GM18507 (cell line): Measurements from ENCODE around the gene HEBP1.
A peak's percentile ranks its signal among the peaks of the same experiment; 100 is the strongest.
"Not testable (repeated sequence)": the region's sequence is repeated elsewhere in the genome, so short reads cannot be mapped to it uniquely, and the experiment has no call there.

ENCODE experiments used
- DNase-seq: peaks from one replicate; pipeline ENCODE4 v3.0.0; 2011; ENCODE audit warnings: low read depth; ENCODE audit not compliant: insufficient read length; ENCODE audit errors: extremely low spot score
- FAIRE-seq: peaks from 2 replicates; lab custom pipeline; 2011; peaks lifted over from hg19 to GRCh38; lab: Jason Lieb, UNC

HEBP1 gene

DNA sequence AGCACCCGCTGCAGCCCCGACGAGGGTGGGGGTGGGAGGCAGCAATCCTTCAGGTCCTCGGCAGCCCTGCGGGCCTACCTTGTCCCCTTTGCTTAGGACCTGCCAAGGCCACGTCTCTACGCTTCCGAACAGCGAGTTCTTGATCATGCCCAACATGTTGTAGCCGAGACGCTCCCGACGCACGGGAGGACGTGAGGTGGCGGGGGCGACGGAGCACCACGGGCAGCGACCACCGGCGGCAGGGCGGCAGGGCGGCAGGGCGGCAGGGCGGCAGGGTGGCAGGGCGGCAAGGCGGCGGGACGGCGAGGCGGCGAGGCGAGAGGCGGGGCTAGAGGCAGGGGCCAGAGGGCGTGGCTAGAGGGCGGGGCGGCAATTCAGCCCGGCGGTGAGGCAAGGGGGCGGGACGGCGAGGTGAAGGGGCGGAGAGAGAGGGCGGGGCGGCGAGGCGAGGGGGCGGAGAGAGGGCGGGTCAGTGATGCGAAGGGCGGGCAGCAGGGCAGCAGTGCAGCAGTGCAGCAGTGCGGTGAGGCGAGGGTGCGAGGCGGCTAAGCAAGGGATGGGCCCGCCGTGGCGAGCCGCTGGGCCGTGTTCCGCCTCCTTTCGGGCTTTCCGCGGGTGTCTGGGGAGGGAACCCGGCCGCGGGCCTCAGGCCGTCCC lies at the start of gene HEBP1:
TSS of gene HEBP1 (minus strand) at position 307 of the 657 bp plus-strand sequence. CDS start at position 156, 151 bp downstream.
- peak; percentile 94 for DNase-seq
- peak; percentile 75 for FAIRE-seq

DNA sequence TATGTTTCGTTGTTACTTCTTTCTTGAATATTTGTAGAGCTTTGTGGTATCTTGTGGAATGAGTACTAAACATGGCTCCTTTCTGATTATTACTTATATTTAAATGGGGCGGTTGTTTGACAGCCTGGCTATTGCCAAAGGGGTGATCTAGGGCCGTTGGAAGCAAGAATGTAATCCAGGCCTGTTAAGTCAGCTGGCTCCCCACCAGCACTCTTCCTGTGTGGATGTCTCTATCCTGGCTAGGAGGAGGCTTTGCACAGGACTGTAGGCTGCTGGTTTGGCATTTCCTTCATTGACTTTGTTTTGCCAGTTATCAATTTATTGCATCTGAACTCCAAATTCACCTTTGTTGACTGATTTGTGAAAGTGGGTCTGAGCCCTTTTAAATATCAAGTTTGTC lies 49.8 kb upstream of the HEBP1 start:
- FAIRE-seq (no peak), DNase-seq (no peak)

DNA sequence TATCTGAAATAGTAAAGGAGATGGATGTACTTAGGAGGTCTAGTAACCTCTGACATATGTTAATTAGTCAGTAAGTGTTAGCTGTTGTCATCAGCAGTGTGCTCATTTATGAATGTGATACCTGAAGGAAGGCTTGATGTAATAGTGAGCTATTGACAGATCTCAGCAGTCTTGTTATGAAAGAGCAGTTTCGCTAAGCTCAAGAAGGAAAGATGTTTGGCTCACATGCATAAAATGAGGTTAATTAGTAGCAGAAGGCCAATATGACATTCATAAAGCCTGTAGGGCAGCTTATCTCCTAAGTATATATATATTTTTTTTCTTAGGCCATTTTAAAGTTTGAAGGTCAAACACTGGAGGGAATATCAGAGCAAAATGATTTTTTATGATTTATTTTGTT lies 46.9 kb upstream of the HEBP1 start:
- FAIRE-seq (no peak), DNase-seq (no peak)

GRCh38 chr12:13045816-13046215 lies 45.8 kb upstream of the HEBP1 start:
- no peak for FAIRE-seq
- DNase-seq = no peak

GRCh38 chr12:13044906-13045299 lies 44.8 kb upstream of the HEBP1 start:
- DNase-seq (no peak), FAIRE-seq (no peak)

- peak; percentile 71 for DNase-seq
- peak; percentile 71 for FAIRE-seq
These were observed 44.2 kb upstream of the HEBP1 start, which contains the start of gene FAM234B for GRCh38 chr12:13044002-13044905. TSS of gene FAM234B (plus strand) at chr12:13044381. CDS start at chr12:13044404, 23 bp downstream.

DNA sequence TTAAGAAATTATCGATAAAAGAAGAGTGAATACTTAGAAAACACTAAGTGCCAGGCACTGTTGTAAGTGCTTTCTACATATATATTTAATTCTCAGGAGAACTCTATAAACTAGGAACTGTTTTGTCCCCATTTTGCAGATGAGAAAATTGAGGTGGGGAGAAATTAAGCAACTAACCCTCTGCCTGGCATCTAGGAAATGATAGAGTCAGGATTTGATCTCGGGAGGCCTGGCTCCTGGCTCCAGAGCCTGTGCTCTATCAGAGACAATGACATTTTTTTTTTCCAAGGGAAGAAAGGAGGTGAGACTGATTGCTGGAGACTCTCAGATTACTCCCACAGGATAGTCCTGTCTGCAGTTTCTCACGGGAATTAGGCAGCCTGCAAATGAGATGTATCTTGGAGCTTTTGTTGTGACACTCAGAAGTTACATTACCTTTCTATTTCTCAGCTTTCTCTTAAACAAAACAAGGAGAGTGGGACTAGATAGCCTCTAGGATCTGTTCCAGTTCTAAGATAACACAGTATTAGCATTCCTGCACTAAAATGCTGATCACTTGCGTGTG lies 42.7 kb upstream of the HEBP1 start:
- DNase-seq (no peak), FAIRE-seq (no peak)

DNA sequence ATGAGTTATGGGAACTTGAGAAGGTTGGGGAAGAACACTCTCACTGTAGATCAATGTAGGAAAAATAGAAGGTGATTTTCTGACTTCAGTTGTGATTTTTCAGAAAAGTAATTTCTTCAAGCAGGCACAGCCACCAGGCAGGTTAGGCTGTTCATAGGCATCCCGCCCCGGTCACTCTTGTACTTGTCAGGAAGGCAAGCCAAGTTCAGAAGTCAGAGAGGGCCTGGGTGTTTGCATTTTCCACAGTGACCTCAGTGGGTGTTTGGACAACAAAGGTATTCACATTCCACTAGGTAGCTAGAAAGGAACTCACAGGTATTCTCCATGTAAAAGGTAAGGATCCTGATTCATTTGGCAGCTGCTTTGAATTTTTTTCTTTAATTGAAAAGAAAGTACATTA lies 41.2 kb upstream of the HEBP1 start:
- FAIRE-seq (no peak), DNase-seq (no peak)

DNA sequence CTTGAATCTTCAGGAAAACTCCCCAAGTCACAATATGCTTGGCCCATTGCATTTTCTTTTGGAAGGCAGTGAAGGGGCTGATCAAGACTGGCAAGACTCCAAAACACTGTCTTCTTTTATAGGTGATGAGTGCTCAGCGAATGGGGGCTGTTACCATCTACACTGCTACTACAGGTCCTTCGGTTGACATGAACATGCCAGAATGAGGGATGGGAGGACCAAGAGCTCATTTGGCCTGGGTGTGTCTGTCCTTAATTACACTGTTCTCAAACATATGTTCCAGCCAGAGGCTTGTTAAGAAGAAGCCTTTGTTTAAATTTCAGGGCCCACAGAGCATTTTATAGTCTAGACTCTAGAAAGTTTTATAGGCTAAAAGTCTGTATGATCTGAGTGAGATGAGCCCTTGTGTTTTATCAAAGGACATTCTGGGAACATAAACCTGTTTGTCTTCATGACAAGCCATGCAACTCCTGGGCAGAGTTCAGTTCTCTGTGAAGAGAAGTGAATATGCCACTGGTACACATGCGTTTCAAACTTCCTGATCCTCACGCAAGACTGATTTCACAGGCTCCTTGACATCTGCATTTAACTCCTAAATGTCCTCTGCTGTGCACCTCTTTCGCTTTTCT lies 39.4 kb upstream of the HEBP1 start:
- DNase-seq (no peak), FAIRE-seq (no peak)

- FAIRE-seq = no peak
- DNase-seq = no peak
These were observed 38.6 kb upstream of the HEBP1 start for GRCh38 chr12:13038491-13039161.

DNA sequence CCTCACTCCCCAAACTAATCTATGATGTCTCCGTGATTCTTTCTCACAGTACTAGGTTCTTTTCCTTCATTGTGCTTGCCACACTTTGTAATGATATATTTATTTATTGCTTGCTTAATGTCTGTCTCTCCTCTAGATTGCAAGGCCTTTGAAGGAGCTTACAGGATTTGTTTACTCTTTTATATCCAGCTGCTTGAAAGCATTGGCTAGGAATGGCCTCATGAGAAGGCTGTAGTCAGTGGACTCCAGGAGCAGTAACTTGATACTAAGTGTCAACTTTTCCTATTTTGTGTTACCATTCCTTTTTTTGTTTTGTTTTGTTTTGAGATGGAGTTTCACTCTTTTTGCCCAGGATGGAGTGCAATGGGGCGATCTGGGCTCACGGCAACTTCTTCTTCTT lies 36.8 kb upstream of the HEBP1 start:
- no peak for DNase-seq
- FAIRE-seq = no peak

DNA sequence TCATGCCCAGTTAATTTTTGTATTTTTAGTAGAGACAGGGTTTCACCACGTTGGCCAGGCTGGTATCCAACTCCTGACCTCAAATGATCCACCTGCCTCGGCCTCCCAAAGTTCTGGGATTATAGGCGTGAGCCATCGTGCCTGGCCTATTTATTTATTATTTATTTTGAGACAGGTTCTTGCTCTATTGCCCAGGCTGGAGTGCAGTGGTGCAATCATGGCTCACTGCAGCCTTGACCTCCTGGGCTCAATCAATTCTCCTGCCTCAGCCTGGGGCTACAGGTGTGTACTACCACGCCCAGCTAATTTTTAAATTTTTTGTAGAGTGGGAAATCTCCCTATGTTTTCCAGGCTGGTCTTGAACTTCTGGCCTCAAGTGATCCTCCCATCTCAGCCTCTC lies 35.3 kb upstream of the HEBP1 start:
- FAIRE-seq, DNase-seq: not testable (repeated sequence)

DNA sequence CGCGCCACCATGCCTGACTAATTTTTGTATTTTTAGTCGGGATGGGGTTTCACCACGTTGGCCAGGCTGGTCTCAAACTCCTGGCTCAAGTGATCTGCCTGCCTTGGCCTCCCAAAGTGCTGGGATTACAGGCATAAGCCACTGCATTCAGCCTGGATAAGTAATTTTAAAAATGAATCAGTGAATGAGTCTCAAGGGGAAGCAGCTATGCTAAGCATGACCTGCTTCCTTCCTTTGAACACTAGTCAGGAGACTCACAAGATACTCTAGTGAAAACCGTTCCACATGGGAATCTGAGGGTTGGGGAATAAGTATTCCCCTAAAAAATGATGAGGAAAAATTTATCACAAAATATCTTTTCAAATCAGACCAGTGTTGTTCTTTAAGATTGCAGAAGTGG lies 33.4 kb upstream of the HEBP1 start:
- no peak for FAIRE-seq
- no peak for DNase-seq

GRCh38 chr12:13032164-13032563 lies 32.1 kb upstream of the HEBP1 start:
- DNase-seq (no peak), FAIRE-seq (no peak)

- no peak for FAIRE-seq
- DNase-seq = no peak
These were observed 30.7 kb upstream of the HEBP1 start for GRCh38 chr12:13030541-13031291.

DNA sequence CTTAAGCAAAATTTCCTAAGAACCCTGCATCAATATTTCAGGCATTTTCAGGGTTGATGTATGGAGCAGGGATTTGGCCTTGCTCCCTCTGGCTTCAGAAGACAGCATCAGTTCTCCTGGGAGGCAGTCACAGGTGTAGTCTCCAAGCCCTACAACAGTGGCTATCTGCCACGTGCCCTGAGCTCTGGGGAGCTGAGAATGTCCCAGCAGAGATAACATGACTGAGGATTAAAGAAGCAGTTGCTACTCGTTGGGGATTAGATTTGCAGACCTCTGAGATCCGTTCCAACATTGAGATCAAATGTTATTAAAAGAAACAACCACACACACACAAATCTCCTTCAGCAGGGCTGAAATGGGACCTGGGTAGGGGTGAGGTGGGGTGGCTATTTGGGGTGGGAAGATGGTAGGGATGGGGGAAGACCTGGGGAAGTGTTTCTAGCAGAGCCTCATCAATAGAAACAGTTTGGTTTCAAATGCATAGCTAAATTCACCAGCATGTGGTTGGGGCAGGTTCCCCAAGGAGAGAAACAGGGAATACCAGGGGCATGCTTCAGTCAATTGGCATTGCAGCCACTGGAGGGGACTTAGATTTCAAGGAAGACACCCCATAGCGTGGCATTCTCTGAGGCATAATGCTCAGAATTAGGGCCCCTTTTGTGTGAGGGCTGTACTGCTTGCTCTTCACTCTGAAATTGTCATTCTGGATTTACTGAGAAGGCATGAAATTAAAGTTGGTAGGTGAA lies 28.9 kb upstream of the HEBP1 start:
- FAIRE-seq (no peak), DNase-seq (no peak)

GRCh38 chr12:13027508-13027907 lies 27.4 kb upstream of the HEBP1 start:
- DNase-seq = no peak
- no peak for FAIRE-seq

GRCh38 chr12:13027032-13027431 lies 27.0 kb upstream of the HEBP1 start:
- no peak for FAIRE-seq
- no peak for DNase-seq
